Panc1 (cell line): Measurements from ENCODE around the gene UAP1L1. TPM values are rescaled to one million over a fixed set of nuclear protein-coding genes. Genes with fewer than 3 reads are reported as not detected.

Experiments
- ATAC-seq: fragments of 200-7000 bp; cut with Tn5 transposase; 2 replicates; pipeline ENCODE4 v1.9.1; 2020; ENCODE audit warnings: mild to moderate bottlenecking, moderate library complexity
- BruUV-seq: library from RNA; stranded (reverse); fragments of 400-500 nt; replicated peaks from 2 replicates; lab custom pipeline; 2021; lab: Mats Ljungman, UMichigan
- CTCF ChIA-PET: fragments of 300-600 bp; sonication (Branson Sonifier 250); formaldehyde crosslinking; loops from one replicate; lab custom pipeline; 2022; ENCODE audit warnings: antibody characterized with exemption; lab: Charles Lee
- POLR2A ChIA-PET: fragments of 300-600 bp; sonication (Branson Sonifier 250); formaldehyde crosslinking; loops from one replicate; lab custom pipeline; 2022; ENCODE audit warnings: antibody characterized with exemption; lab: Charles Lee
- DNase-seq: peaks from one replicate; pipeline ENCODE4 v3.0.0-alpha.2; 2010; ENCODE audit warnings: low read depth, low spot score
- H3K27ac ChIP-seq: 2 replicates; pipeline ENCODE4 v1.5.1; 2011; ENCODE audit warnings: mild to moderate bottlenecking, low read length, inconsistent platforms
- H3K27me3 ChIP-seq: fragments of 200-500 bp; sonication (Bioruptor generic); 2 replicates; pipeline ENCODE4 v1.6.0; 2014; ENCODE audit warnings: low read length, inconsistent platforms; ENCODE audit not compliant: control insufficient read depth, insufficient read depth
- H3K36me3 ChIP-seq: fragments of 200-500 bp; sonication (Bioruptor generic); 2 replicates; pipeline ENCODE4 v1.5.1; 2014; ENCODE audit warnings: inconsistent platforms, mild to moderate bottlenecking, low read length, moderate library complexity; ENCODE audit not compliant: control insufficient read depth, insufficient read depth
- H3K4me1 ChIP-seq: 2 replicates; pipeline ENCODE4 v1.5.1; 2011; ENCODE audit warnings: inconsistent platforms, mild to moderate bottlenecking, low read length, moderate library complexity; ENCODE audit not compliant: control insufficient read depth, insufficient read depth
- H3K4me3 ChIP-seq, 2 experiments: 2 replicates each; pipeline ENCODE4 v1.5.1; 2011 to 2012; ENCODE audit warnings: low read depth in 2 of 2, low read length in 2 of 2, mild to moderate bottlenecking in 2 of 2, inconsistent platforms in 1 of 2, moderate library complexity in 1 of 2
- H3K9me3 ChIP-seq: fragments of 200-500 bp; sonication (Bioruptor generic); 2 replicates; pipeline ENCODE4 v1.5.1; 2014; ENCODE audit warnings: low read depth, mild to moderate bottlenecking, inconsistent platforms, low read length, moderate library complexity; ENCODE audit not compliant: control insufficient read depth, insufficient read depth
- CTCF ChIP-seq: fragments of 450-650 bp; IDR thresholded peaks from 2 replicates; pipeline ENCODE4 v1.5.1; 2017; ENCODE audit warnings: mild to moderate bottlenecking
- POLR2AphosphoS5 ChIP-seq: IDR thresholded peaks from 2 replicates; pipeline ENCODE4 v1.6.1; 2012; ENCODE audit warnings: mild to moderate bottlenecking, low read depth, low read length, moderate library complexity
- SIN3A ChIP-seq: IDR thresholded peaks from 2 replicates; pipeline ENCODE4 v1.6.1; 2012; ENCODE audit warnings: low read depth, mild to moderate bottlenecking, low read length, moderate library complexity, borderline replicate concordance; ENCODE audit not compliant: insufficient read depth
- TCF7L2 ChIP-seq: IDR thresholded peaks from 2 replicates; pipeline ENCODE4 v1.6.1; 2011; ENCODE audit warnings: mild to moderate bottlenecking, low read depth, low read length, inconsistent platforms
- in situ Hi-C: cut with HindIII; loops from 2 replicates; pipeline ENCODE4 v1.10.0; 2016; ENCODE audit warnings: low sequenced_read_pairs, low pct_unique_long_range_greater_than_20kb
- intact Hi-C: fragments of 100-400 bp; cut with micrococcal nuclease; formaldehyde crosslinking; loops from one replicate; pipeline ENCODE4 v1.10.0; 2022; ENCODE audit not compliant: unreplicated experiment
- total RNA-seq: library from RNA; stranded (reverse); gene quantifications from one replicate; pipeline ENCODE4 v1.2.1, GENCODE V29; 2021; ENCODE audit not compliant: unreplicated experiment
- TF ChIP-seq, protein P1 (sequence below), 2 experiments: IDR thresholded peaks; 2 replicates each; pipeline ENCODE4 v1.6.1; 2011 to 2012; ENCODE audit warnings: low read depth in 2 of 2, control low read depth in 1 of 2, low read length in 1 of 2, mild to moderate bottlenecking in 1 of 2, moderate library complexity in 1 of 2; ENCODE audit not compliant: insufficient read depth in 1 of 2

Gene UAP1L1
- total RNA-seq, 1 experiment from 2014 or later: 23.1 TPM

GRCh38 chr9:137076636-137077009 is 694 bp upstream of the UAP1L1 start:
- Histone ChIP-seq H3K9me3 (no peaks in the 10 kb centered on the region), H3K27ac (peak overlapping the region; percentile 59; the same call in 1 of the 2 replicates), H3K4me3 (peak overlapping the region; percentile 29 to 34), H3K27me3 (no peaks in the 10 kb centered on the region), H3K36me3 (no peaks in the 10 kb centered on the region; the same call in 1 of the 2 replicates), H3K4me1 (no peaks in the 10 kb centered on the region)
- no TSS peak for BruUV-seq
- CTCF ChIA-PET: interaction anchor here (1.2 kb wide), 1 partner anchor 9 kb away, joined by 5 read pairs; no protein-coding TSS in a partner anchor
- no peak for TF ChIP-seq TCF7L2
- TF ChIP-seq POLR2AphosphoS5: no peak
- ATAC-seq (peak; percentile 25), DNase-seq (no peak)
- in situ Hi-C loops (no loop called here), intact Hi-C loops (no loop called here)
- POLR2A ChIA-PET: no interaction called here

- in situ Hi-C loops: no loop called here
- peaks cover 6% of the 10 kb centered on the region for H3K4me1 ChIP-seq
- H3K27ac ChIP-seq: peak overlapping the region; percentile 44; the same call in 1 of the 2 replicates
- TF ChIP-seq SIN3A (no peak), POLR2AphosphoS5 (no peak), TCF7L2 (no peak), CTCF (no peak)
- TF ChIP-seq, protein P1, sequence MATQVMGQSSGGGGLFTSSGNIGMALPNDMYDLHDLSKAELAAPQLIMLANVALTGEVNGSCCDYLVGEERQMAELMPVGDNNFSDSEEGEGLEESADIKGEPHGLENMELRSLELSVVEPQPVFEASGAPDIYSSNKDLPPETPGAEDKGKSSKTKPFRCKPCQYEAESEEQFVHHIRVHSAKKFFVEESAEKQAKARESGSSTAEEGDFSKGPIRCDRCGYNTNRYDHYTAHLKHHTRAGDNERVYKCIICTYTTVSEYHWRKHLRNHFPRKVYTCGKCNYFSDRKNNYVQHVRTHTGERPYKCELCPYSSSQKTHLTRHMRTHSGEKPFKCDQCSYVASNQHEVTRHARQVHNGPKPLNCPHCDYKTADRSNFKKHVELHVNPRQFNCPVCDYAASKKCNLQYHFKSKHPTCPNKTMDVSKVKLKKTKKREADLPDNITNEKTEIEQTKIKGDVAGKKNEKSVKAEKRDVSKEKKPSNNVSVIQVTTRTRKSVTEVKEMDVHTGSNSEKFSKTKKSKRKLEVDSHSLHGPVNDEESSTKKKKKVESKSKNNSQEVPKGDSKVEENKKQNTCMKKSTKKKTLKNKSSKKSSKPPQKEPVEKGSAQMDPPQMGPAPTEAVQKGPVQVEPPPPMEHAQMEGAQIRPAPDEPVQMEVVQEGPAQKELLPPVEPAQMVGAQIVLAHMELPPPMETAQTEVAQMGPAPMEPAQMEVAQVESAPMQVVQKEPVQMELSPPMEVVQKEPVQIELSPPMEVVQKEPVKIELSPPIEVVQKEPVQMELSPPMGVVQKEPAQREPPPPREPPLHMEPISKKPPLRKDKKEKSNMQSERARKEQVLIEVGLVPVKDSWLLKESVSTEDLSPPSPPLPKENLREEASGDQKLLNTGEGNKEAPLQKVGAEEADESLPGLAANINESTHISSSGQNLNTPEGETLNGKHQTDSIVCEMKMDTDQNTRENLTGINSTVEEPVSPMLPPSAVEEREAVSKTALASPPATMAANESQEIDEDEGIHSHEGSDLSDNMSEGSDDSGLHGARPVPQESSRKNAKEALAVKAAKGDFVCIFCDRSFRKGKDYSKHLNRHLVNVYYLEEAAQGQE (IDR thresholded peaks at IDR 0.05; ENCODE audit: insufficient read depth in 1 of 2, low read depth in 2 of 2, low read length in 1 of 2): no peak
- BruUV-seq: no TSS peak
- H3K9me3 ChIP-seq: no peaks in the 10 kb centered on the region
- CTCF ChIA-PET: no interaction called here
- no peak for DNase-seq
- peak overlapping the region; percentile 54 to 57 for H3K4me3 ChIP-seq
- H3K36me3 ChIP-seq: no peaks in the 10 kb centered on the region; the same call in 1 of the 2 replicates
- H3K27me3 ChIP-seq: no peaks in the 10 kb centered on the region
- peak; percentile 45 for ATAC-seq
- intact Hi-C loops: no loop called here
- POLR2A ChIA-PET: no interaction called here
These were observed 709 bp downstream of the UAP1L1 start for GRCh38 chr9:137077758-137078693.
